Stimulated activated CD8-positive, alpha-beta memory T cell treated with anti-CD3 and anti-CD28 coated beads, Interleukin-12 subunit alpha, Interleukin-12 subunit beta, amount 100 ng/mL, for 24 hours (primary cell): ENCODE data around the gene PHF20.
"Not testable (repeated sequence)": the region's sequence is repeated elsewhere in the genome, so short reads cannot be mapped to it uniquely, and the experiment has no call there.

Experiments
- DNase-seq: peaks from one replicate; pipeline ENCODE4 v3.0.0-alpha.2; 2020; ENCODE audit errors: extremely low read depth

PHF20 gene

GRCh38 chr20:35776513-35777101 is 4.8 kb downstream of the PHF20 start:
- no peak for DNase-seq

- not testable (repeated sequence) for DNase-seq
Observed at GRCh38 chr20:35783811-35784210, 12.0 kb downstream of the PHF20 start.

GRCh38 chr20:35785541-35785940 is 13.7 kb downstream of the PHF20 start:
- DNase-seq = not testable (repeated sequence)

- DNase-seq = no peak
Observed at GRCh38 chr20:35788796-35789195, 17.0 kb downstream of the PHF20 start.

GRCh38 chr20:35791097-35791496 is 19.3 kb downstream of the PHF20 start:
- no peak for DNase-seq

- DNase-seq = no peak
Observed at GRCh38 chr20:35791821-35792220, 20.0 kb downstream of the PHF20 start.

- no peak for DNase-seq
Observed at GRCh38 chr20:35792740-35793139, 20.9 kb downstream of the PHF20 start.

- no peak for DNase-seq
Observed at GRCh38 chr20:35796571-35796970, 24.8 kb downstream of the PHF20 start.

- no peak for DNase-seq
Observed at GRCh38 chr20:35801865-35802264, 30.1 kb downstream of the PHF20 start.

GRCh38 chr20:35806075-35806474 is 34.3 kb downstream of the PHF20 start:
- DNase-seq = no peak

- DNase-seq = no peak
Observed at GRCh38 chr20:35807877-35808276, 36.1 kb downstream of the PHF20 start.

GRCh38 chr20:35820715-35821114 is 48.9 kb downstream of the PHF20 start:
- DNase-seq = no peak

- DNase-seq = no peak
Observed at GRCh38 chr20:35821807-35822242, 50.0 kb downstream of the PHF20 start.

GRCh38 chr20:35823147-35823546 is 51.3 kb downstream of the PHF20 start:
- no peak for DNase-seq

GRCh38 chr20:35823937-35824336 is 52.1 kb downstream of the PHF20 start:
- DNase-seq = no peak

GRCh38 chr20:35826397-35826998 is 54.7 kb downstream of the PHF20 start:
- no peak for DNase-seq

- no peak for DNase-seq
Observed at GRCh38 chr20:35828434-35828833, 56.6 kb downstream of the PHF20 start.

- DNase-seq = no peak
Observed at GRCh38 chr20:35828916-35829315, 57.1 kb downstream of the PHF20 start.

GRCh38 chr20:35830264-35830663 is 58.4 kb downstream of the PHF20 start:
- no peak for DNase-seq

- DNase-seq = no peak
Observed at GRCh38 chr20:35831029-35831428, 59.2 kb downstream of the PHF20 start.

- no peak for DNase-seq
Observed at GRCh38 chr20:35831971-35832370, 60.2 kb downstream of the PHF20 start.

GRCh38 chr20:35833241-35833640 is 61.4 kb downstream of the PHF20 start:
- no peak for DNase-seq

GRCh38 chr20:35837577-35838195 is 65.9 kb downstream of the PHF20 start:
- no peak for DNase-seq
